GM21619 (cell line): Measurements from ENCODE around the gene IL21R.
"Not testable (repeated sequence)": the region's sequence is repeated elsewhere in the genome, so short reads cannot be mapped to it uniquely, and the experiment has no call there.

Source experiments
- ATAC-seq: cut with Tn5 transposase; IDR thresholded peaks from one replicate; pipeline ENCODE4 v1.9.1; 2021; ENCODE audit not compliant: unreplicated experiment

IL21R gene

DNA sequence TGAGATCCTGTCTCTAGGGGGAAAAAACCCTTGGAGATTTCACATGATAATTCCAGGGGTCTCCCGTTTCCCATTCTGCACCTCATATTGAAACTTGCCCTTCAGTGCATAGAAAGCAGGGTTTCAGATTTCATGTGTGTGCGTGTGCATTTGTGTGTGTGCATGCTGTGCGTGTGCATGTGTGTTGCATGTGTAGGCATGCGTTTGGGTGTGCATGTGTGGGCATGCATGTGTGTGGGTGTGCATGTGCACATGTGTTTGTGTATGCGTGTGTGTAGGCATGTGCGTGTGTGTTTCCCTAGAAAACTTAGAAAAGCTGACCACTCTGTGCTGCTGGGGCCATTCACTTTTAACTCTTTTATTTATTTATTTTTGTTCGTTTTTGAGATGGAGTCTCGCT is 40.0 kb downstream of the IL21R start:
- ATAC-seq, result no peak

- no peak for ATAC-seq
Measured at GRCh38 chr16:27444015-27444414, 42.0 kb downstream of the IL21R start.

DNA sequence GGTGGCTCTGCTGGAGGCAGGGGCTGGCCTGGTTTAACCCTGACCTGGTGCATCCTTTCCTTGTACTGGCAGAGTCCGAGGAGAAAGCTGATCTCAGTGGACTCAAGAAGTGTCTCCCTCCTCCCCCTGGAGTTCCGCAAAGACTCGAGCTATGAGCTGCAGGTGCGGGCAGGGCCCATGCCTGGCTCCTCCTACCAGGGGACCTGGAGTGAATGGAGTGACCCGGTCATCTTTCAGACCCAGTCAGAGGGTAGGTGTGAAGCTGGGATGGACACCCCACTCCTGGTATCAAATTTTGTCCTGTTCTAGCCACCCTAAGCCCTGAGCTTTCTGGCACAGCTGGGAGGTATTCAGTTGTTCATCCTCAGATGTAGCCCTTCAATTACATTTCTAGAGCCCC is 42.5 kb downstream of the IL21R start:
- ATAC-seq, result no peak

DNA sequence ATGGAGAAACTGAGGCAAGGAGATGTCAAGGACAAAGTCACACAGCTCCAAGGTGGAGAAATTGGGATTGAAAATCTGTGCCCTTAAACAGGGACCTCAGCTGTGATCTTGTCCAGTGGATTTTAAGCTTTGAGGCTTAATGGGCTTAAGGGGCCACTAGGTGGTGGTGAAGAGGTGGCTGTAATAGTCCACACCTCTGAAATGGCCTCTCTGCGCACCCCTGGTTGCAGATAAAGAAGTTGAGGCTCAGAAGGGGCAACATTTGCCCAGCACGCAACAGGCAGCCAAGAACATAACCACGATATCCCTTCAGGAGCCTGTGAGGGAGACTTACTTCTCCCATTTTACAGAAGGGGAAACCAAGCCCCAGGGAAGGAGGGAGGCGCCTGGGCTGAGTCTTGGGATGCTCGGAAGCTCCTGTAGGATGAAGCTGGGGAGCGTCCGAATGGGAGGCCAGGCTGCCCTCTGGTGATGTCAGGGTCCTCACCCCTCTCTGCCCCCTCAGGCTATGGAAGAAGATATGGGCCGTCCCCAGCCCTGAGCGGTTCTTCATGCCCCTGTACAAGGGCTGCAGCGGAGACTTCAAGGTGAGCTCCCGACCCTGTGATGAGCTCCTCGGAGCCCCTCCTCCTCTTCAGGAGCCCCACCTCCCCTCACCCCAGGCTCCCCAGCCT is 43.7 kb downstream of the IL21R start:
- ATAC-seq, result no peak

- no peak for ATAC-seq
Measured at GRCh38 chr16:27446721-27447120, 44.7 kb downstream of the IL21R start.

DNA sequence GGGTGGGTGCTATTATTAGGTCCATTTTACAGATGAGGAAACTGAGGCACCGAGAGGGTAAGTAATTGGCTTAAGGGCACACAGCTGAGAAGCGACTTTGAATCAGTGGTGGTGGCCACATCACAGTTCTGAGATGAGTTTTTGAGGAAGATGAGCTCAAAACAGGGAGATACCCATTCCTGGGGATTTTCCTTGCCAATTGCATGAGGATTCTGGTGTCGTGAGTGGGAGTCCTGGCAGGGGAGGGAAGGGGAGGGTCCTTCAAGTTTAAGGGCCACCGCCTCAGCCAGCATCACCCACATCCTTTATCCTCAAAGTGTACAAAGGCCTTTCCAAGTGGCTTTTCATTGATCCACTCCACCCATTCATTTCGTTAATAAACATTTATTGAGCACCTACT is 45.3 kb downstream of the IL21R start:
- no peak for ATAC-seq

DNA sequence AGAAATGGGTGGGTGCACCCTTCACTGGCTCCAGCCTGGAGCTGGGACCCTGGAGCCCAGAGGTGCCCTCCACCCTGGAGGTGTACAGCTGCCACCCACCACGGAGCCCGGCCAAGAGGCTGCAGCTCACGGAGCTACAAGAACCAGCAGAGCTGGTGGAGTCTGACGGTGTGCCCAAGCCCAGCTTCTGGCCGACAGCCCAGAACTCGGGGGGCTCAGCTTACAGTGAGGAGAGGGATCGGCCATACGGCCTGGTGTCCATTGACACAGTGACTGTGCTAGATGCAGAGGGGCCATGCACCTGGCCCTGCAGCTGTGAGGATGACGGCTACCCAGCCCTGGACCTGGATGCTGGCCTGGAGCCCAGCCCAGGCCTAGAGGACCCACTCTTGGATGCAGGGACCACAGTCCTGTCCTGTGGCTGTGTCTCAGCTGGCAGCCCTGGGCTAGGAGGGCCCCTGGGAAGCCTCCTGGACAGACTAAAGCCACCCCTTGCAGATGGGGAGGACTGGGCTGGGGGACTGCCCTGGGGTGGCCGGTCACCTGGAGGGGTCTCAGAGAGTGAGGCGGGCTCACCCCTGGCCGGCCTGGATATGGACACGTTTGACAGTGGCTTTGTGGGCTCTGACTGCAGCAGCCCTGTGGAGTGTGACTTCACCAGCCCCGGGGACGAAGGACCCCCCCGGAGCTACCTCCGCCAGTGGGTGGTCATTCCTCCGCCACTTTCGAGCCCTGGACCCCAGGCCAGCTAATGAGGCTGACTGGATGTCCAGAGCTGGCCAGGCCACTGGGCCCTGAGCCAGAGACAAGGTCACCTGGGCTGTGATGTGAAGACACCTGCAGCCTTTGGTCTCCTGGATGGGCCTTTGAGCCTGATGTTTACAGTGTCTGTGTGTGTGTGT is 46.8 kb downstream of the IL21R start:
- no peak for ATAC-seq

DNA sequence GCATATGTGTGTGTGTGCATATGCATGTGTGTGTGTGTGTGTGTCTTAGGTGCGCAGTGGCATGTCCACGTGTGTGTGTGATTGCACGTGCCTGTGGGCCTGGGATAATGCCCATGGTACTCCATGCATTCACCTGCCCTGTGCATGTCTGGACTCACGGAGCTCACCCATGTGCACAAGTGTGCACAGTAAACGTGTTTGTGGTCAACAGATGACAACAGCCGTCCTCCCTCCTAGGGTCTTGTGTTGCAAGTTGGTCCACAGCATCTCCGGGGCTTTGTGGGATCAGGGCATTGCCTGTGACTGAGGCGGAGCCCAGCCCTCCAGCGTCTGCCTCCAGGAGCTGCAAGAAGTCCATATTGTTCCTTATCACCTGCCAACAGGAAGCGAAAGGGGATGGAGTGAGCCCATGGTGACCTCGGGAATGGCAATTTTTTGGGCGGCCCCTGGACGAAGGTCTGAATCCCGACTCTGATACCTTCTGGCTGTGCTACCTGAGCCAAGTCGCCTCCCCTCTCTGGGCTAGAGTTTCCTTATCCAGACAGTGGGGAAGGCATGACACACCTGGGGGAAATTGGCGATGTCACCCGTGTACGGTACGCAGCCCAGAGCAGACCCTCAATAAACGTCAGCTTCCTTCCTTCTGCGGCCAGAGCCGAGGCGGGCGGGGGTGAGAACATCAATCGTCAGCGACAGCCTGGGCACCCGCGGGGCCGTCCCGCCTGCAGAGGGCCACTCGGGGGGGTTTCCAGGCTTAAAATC is 47.6 kb downstream of the IL21R start:
- ATAC-seq, result peak; percentile 59

DNA sequence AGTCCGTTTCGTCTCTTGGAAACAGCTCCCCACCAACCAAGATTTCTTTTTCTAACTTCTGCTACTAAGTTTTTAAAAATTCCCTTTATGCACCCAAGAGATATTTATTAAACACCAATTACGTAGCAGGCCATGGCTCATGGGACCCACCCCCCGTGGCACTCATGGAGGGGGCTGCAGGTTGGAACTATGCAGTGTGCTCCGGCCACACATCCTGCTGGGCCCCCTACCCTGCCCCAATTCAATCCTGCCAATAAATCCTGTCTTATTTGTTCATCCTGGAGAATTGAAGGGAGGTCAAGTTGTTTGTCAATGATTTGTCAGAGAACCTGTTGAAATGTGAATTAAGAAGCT is 48.2 kb downstream of the IL21R start:
- peak; percentile 20 for ATAC-seq

- no peak for ATAC-seq
Measured at GRCh38 chr16:27452569-27453493, 50.9 kb downstream of the IL21R start.

GRCh38 chr16:27453494-27453825 is 51.5 kb downstream of the IL21R start:
- no peak for ATAC-seq

DNA sequence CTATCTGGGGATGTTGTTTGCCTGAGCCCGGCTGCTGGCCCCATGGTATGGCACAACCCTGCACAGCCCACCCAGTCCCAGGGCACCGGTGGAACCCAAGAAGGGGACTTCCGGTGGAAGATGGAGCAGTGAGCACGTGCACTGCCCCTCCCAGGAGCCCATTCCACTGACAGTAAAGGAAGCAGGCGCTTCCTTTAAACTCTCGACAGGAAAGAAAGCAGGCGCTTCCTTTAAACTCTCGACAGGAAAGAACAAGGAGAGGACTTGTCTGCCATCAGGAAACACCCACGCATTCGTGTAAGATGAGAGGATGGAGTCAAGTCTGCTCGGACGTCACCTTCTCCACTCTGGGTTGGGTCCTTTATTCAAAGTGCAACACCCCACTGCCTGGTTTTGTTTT is 53.7 kb downstream of the IL21R start:
- ATAC-seq, result no peak

- ATAC-seq, result not testable (repeated sequence)
Measured at GRCh38 chr16:27457605-27457900, 55.6 kb downstream of the IL21R start.

GRCh38 chr16:27458258-27458657 is 56.3 kb downstream of the IL21R start:
- ATAC-seq, result no peak

DNA sequence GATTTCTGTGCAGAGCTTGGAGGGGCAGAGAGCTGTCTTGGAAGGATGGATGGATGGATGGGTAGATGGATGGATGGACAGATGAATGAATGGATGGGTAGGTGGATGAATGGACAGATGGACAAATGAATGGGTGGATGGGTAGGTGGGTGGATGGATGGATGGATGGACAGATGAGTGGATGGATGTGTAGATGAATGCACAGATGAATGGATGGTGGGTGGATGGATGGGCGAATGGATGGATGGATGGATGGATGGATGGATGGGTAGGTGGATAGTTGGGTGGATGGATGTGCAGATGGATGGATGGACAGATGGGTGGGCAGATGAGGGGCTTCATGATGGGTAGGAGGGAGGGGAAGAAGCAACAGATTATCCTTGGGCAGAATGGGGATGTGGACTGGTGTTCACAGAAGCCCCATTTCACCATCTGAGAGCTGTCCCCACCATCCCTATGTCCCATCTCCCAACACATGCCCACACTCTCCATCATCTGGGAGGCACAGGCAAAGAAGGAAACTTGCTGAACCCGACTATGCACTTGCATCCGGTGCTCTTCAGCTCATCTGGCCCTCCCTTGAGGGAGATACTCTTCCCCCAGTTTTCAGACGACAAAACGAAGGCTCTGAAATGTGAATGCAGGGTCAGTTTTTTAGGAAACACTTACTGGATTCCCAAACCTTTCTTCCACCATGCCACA is 57.2 kb downstream of the IL21R start:
- no peak for ATAC-seq

DNA sequence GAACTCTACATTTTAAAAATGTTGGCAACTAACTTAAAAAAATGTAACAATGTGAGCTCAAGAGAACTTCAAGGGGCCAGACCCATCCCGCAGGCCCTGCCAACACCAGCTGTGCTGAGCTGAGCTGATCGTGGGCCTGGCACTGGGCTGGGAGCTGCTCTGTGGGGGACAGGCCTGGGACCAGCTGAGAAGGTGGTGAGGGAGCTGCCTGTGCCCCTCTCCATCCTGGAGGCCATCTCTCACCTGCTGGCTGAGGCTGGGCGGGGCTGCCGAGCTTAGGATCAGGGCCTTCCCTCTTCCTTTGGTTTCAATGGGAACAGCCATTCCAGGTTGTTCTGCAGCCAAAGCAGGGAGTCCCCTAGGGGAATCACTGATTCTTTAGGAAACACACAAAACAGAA is 58.2 kb downstream of the IL21R start:
- no peak for ATAC-seq

DNA sequence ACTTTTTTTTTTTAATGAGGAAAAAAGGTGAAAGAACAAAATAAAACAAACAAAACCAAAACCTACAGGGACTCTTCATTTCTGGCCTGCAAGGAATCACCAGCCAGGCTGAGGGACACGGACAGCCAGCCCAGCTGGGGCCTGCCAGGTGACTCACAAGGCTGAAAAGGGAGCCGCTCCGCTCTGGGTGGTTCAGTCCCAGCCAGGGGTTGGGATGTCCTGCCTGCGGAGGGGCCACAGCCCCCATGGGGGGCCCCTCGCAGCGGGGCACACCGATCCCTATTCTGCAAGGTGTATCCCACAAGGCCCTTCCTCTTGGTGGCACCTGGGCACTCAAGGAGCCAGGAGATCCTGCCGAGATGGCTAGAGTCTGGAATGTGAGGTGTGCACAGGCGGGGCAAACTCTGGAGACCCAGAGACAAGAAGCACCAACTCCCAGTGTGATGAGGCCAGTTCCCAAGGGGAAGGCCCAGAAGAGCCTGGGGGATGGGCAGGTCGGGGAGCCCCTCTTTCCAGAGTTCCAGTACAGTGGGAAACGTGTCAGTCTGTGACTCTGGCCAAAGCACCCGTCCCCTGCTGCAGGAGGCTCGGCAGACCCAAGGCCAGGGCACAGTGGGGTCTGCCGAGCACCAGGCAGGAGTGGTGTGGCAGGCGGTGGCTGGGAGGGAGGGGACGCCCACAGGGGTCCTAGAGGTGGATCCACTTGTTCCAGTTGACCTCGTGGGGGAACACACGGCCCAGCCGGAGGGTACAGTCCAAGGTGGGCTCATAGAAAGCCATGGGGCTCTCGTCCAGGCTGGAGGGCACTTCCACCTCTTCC is 58.9 kb downstream of the IL21R start:
- no peak for ATAC-seq

DNA sequence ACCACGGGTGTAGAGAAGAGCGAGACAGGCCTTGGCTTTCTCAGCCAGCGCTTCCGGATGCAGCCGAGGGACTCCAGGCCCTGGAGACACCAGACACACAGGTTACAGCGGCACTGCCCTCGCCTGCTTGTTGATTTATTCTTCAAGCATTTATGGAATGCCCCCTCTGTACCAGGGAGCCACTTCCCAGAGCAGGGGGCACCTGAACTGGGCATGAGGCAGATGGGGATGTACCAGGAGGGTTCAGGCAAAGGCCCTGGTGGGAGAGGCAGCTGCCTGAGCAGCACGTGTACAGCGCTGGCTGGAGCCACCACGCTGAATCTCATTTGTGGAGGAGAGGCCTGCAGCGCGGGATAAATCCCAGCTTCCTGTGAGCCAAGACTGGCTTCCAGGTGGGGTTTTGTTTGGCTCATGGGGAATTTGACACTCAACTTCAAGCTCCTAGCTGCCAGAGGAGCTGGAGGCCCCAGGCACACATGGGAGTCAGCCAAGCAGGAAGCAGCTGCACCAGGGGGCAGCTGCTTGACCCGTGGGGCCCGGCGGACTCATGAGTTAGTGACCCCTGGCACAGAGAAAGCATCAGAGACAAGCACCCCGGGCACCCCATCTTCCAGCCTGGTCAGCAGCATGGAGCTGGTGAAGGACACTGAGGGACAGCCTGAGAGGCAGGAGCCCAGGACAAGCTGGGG is 59.7 kb downstream of the IL21R start:
- ATAC-seq, result no peak
